ENCODE data around the gene ASCC3.

DNA sequence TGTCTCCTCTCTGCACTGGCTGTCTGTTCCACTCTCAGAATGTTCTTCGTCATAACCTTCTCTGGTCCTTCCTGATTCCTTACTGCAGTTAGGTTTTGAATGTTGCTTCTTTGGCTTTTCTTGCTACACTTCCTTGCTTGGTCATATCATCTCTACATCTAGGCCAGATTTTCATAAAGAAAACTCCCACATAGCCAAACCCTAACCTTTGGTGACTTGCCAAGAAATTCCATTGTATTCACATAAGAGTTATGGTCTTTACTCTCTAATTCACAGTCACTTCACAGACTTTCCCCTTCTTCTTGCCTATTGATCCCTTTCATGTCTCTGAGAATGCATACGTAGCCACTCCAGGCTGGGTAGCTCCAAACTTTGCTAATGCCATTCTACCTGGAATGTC lies 374.5 kb downstream of the ASCC3 start:
- TF ChIP-seq EZH2 (IDR thresholded peaks at IDR 0.05; ENCODE audit: insufficient read depth, poor library complexity, severe bottlenecking), result no peak
- no peak for TF ChIP-seq EZH2phosphoT487 (IDR thresholded peaks at IDR 0.05; ENCODE audit: insufficient read depth, low read depth)

Data from GM23248 (cell line).